ENCODE results near the gene CCNF.
"Not testable (repeated sequence)": the region's sequence is repeated elsewhere in the genome, so short reads cannot be mapped to it uniquely, and the experiment has no call there.

Gene CCNF

DNA sequence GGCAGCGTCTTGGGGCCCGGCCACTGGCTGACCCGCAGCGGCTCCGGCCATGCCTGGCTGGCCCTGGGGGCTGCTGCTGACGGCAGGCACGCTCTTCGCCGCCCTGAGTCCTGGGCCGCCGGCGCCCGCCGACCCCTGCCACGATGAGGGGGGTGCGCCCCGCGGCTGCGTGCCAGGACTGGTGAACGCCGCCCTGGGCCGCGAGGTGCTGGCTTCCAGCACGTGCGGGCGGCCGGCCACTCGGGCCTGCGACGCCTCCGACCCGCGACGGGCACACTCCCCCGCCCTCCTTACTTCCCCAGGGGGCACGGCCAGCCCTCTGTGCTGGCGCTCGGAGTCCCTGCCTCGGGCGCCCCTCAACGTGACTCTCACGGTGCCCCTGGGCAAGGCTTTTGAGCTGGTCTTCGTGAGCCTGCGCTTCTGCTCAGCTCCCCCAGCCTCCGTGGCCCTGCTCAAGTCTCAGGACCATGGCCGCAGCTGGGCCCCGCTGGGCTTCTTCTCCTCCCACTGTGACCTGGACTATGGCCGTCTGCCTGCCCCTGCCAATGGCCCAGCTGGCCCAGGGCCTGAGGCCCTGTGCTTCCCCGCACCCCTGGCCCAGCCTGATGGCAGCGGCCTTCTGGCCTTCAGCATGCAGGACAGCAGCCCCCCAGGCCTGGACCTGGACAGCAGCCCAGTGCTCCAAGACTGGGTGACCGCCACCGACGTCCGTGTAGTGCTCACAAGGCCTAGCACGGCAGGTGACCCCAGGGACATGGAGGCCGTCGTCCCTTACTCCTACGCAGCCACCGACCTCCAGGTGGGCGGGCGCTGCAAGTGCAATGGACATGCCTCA, 42.6 kb downstream of the CCNF start:
- DNase-seq (ENCODE audit: low read depth in 2 of 2), result no peak

DNA sequence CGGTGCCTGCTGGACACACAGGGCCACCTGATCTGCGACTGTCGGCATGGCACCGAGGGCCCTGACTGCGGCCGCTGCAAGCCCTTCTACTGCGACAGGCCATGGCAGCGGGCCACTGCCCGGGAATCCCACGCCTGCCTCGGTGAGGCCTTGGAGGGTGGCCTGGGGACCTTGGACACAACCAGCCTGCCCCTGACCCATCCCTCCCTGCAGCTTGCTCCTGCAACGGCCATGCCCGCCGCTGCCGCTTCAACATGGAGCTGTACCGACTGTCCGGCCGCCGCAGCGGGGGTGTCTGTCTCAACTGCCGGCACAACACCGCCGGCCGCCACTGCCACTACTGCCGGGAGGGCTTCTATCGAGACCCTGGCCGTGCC, 43.2 kb downstream of the CCNF start:
- DNase-seq (ENCODE audit: low read depth in 2 of 2), result no peak

GRCh38 chr16:2472885-2473445, 43.7 kb downstream of the CCNF start:
- no peak for DNase-seq (ENCODE audit: low read depth in 2 of 2)

DNA sequence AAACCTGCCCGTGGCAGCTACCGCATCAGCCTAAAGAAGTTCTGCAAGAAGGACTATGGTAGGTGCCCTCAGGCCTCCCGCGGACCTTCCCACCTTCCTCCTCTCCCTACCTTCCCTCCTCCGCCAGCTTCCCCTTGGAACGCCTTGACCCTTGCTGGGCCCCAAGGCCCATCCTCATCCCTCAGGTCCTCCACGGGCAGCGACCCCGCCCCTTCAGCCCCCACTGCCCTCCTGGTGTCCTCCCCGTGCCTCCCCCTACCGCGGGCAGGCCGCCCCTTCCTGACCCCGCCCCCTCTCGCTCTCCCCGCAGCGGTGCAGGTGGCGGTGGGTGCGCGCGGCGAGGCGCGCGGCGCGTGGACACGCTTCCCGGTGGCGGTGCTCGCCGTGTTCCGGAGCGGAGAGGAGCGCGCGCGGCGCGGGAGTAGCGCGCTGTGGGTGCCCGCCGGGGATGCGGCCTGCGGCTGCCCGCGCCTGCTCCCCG, 44.2 kb downstream of the CCNF start:
- DNase-seq (ENCODE audit: low read depth in 2 of 2), result peak in 1 of 2 donors; percentile 37

- DNase-seq (ENCODE audit: low read depth in 2 of 2), result peak; percentile 26 to 58
These were observed 45.0 kb downstream of the CCNF start for GRCh38 chr16:2473999-2474876.

GRCh38 chr16:2474877-2475412, 45.7 kb downstream of the CCNF start, which contains the start of gene TBC1D24:
TSS of gene TBC1D24 (plus strand) at chr16:2475127. CDS start at chr16:2496149, 21,022 bp downstream.
- peak; percentile 43 to 80 for DNase-seq (ENCODE audit: low read depth in 2 of 2)

DNA sequence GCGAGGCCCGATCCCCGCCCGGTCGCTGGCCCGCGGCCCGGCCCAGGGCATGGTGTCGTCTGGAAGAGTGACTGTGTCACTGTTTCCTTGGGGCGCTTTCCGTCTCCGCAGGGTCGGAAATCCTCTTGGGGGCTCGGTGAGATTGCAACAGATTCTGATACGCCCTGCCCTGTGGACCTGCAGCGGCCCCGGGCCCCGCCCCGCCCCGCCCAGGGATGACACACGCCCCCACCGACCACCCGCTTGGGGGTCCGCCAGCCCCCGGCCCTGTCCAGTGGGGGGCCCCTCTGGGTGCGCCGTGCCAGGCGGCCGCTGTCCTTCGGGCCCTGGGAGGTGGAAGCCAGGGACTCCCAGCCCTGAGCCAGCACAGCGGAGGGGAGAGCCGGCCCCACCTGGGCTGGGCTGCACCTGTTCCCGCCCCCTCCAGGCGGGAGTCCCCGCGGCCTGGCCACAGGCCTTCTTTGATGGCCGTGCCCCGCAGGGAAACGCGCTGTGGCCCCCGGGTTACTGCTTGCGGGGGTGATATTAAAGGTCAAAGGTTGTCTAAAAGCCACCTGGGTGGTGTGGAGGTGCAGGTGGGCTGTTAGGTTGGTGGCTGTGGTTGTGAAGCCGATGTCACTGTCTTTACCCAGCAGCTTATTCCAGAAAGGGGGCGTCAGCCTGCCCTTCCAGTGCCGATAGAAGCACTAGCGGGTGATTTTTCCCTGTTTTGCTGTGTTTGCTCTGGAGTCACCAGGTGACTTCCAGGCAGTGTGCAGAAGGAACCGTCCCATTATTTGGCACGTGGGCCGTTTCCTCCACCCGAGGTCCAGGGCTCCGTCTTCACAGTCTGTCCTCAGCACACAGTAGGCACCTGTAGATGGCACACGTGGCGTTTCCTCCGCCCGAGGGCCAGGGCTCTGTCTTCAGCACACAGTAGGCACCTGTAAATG, 46.4 kb downstream of the CCNF start:
- peak in 1 of 2 donors; percentile 44 for DNase-seq (ENCODE audit: low read depth in 2 of 2)

DNA sequence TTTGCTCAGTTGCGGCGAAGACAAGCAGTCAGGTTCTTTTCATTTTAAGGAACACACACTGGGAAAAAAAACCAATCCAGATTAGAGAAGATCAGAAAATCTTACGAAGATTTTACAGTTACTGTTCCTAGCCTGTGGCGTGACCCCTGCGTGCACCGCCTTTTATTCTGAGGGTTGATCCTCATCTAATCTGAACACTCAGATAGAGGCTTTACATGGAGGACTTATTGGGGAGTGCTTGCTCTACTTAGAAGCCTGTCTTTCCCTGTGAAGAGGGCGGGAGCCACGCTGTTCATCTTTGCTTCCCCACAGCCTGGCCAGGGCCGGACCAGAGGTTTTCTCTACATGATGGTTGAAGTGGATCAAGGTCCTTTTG, 47.1 kb downstream of the CCNF start:
- DNase-seq (ENCODE audit: low read depth in 2 of 2), result no peak

DNA sequence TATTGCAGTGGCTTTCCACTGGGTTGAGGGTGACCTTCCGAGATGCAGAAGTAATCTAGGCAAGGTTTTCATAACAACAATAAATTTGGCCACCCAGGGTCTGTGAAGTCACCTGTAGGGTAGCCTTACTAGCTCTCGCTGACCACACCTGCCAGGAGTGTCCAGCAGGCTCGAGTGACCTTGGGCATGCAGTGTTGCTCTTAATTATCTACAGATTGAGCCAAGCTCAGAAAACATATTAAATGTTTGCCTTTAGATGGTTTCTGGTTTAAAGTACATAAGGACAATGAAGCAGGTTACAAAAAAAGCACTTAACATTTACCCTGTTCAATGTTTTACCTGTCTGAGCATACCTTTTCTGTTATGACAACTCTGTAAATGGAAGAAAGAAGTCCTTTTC, 47.5 kb downstream of the CCNF start:
- DNase-seq (ENCODE audit: low read depth in 2 of 2), result no peak

GRCh38 chr16:2477327-2477726, 48.1 kb downstream of the CCNF start:
- no peak for DNase-seq (ENCODE audit: low read depth in 2 of 2)

DNA sequence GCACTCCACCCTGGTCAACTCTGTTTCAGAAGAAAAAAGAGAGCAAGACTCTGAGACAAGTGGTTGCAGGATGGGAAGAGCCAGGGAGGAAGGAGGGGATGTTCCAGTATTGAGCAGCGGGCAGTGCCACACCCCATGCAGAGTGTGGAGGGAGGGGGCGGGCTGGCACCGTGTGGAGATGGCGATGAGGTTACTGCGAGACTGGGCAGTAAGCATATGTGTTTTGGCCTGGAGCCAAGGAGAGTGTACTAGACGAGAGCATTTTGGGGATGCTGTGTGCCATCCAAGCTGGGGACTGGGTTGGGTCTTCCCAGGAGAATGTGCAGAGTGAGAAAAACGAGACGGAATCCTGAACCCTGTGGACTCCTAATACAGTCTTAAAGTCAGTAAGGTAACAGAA, 49.0 kb downstream of the CCNF start:
- DNase-seq (ENCODE audit: low read depth in 2 of 2), result no peak

DNA sequence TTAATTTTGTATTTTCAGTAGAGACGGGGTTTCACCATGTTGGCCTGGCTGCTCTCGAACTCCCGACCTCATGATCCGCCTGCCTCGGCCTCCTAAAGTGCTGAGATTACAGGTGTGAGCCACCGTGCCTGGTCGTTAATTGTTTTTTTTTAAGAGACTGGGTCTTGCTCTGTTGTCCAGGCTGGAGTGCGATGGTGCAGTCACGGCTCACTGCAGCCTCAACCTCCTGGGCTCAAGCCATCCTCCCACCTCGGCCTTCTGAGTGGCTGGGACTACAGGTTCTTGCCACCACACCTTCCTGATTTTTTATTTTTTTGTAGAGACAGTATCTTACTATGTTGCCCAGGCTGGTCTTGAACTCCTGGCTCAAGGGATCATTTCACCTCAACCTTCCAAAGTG, 50.7 kb downstream of the CCNF start:
- DNase-seq (ENCODE audit: low read depth in 2 of 2), result not testable (repeated sequence)

- DNase-seq (ENCODE audit: low read depth in 2 of 2), result no peak
These were observed 51.7 kb downstream of the CCNF start for GRCh38 chr16:2480948-2481347.

GRCh38 chr16:2481676-2482075, 52.4 kb downstream of the CCNF start:
- no peak for DNase-seq (ENCODE audit: low read depth in 2 of 2)

GRCh38 chr16:2482249-2482648, 53.0 kb downstream of the CCNF start:
- DNase-seq (ENCODE audit: low read depth in 2 of 2), result no peak

GRCh38 chr16:2482708-2483534, 53.7 kb downstream of the CCNF start:
- no peak for DNase-seq (ENCODE audit: low read depth in 2 of 2)

- DNase-seq (ENCODE audit: low read depth in 2 of 2), result no peak
These were observed 55.0 kb downstream of the CCNF start for GRCh38 chr16:2483939-2484897.

DNA sequence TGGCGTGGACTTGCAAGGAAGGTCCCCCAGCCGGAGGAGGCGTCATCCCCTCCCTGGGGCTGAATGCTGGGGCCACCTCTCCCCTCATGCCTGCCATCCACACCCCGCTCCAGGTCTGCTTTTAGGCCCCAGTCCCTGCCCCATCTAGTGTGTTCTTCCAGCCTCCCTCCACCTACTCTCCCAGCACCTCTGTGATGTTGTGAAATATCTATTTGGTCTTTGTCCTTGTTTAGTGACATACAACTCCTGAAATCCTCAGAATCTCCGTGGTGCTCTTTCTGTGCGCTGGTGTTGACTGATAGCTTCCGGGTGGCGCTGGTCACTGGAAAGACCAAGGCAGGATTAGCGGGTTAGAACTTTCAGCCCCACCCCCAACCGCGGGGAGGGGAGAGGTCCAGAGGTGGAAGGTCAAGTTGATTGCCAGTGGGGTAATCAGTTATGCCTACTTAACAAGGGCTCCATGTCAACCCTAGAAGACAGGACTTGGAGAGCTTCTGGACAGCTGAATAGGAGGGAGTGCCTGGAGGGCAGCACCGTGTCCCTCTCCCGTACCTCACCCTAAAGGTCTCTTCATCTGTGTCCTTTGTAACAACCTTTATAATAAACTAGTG, 55.8 kb downstream of the CCNF start:
- DNase-seq (ENCODE audit: low read depth in 2 of 2), result no peak
